Measurements from ENCODE around the gene UBQLN3.

- TF ChIP-seq, protein P1, sequence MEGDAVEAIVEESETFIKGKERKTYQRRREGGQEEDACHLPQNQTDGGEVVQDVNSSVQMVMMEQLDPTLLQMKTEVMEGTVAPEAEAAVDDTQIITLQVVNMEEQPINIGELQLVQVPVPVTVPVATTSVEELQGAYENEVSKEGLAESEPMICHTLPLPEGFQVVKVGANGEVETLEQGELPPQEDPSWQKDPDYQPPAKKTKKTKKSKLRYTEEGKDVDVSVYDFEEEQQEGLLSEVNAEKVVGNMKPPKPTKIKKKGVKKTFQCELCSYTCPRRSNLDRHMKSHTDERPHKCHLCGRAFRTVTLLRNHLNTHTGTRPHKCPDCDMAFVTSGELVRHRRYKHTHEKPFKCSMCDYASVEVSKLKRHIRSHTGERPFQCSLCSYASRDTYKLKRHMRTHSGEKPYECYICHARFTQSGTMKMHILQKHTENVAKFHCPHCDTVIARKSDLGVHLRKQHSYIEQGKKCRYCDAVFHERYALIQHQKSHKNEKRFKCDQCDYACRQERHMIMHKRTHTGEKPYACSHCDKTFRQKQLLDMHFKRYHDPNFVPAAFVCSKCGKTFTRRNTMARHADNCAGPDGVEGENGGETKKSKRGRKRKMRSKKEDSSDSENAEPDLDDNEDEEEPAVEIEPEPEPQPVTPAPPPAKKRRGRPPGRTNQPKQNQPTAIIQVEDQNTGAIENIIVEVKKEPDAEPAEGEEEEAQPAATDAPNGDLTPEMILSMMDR (IDR thresholded peaks at IDR 0.05), result no peak
- TF ChIP-seq POLR2A (IDR thresholded peaks at IDR 0.05) (no peak), POLR2AphosphoS5 (IDR thresholded peaks at IDR 0.05) (no peak)
Observed at GRCh38 chr11:5557751-5558150, 48.0 kb upstream of the UBQLN3 start.
